GM20431 (cell line): ENCODE measurements around the gene RFX1.
"Not testable (repeated sequence)": the region's sequence is repeated elsewhere in the genome, so short reads cannot be mapped to it uniquely, and the experiment has no call there.

Source experiments
- in situ Hi-C: fragments of 300-500 bp; cut with MseI, MboI; formaldehyde crosslinking; loops from one replicate; pipeline ENCODE4 v1.15.0; 2020; ENCODE audit warnings: low sequenced_read_pairs; ENCODE audit not compliant: unreplicated experiment

The RFX1 gene

DNA sequence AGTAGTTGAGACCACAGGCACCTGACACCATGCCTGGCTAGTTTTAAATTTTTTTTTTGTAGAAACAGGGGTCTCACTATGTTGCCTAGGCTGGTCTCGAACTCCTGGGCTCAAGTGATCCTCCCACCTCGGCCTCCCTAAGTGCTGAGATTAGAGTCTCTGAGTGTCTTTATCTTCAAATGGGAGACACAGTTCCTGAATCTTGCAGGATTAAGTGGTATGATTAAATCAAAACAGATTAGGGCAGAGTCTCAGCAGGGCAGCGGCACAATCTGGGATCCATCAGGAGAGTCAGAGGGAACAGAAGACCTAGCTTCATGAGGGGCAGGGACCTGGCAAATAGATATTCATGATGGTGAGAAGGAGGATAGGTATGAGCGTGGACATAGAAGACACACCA is 22.8 kb upstream of the RFX1 start:
- in situ Hi-C loops = no loop called here

DNA sequence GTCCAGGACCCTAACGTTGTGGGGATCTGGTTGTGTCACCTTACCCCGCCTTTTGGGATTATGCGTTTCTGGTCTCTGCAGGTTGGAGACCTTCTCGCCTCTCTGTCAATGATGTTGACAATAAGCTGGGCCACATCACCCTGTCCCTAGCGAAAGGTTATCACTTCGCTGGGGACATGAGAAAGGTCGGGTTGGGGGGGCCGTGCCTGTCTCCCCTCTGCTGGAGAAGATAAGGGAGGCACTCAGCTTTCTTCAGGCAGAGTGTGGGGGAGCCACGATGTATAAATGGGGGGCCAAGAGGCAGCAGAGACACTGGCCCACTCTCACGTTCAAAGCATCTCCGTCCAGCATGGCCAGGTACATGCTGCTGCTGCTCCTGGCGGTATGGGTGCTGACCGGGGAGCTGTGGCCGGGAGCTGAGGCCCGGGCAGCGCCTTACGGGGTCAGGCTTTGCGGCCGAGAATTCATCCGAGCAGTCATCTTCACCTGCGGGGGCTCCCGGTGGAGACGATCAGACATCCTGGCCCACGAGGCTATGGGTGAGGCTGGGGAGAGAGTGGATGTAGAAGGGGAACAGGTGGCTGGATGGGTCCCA is 21.8 kb upstream of the RFX1 start, which contains the start of gene RLN3:
RLN3 (plus strand) TSS at position 293 of the 595 bp plus-strand sequence; CDS start at position 350, 57 bp downstream.
- in situ Hi-C loops = no loop called here

DNA sequence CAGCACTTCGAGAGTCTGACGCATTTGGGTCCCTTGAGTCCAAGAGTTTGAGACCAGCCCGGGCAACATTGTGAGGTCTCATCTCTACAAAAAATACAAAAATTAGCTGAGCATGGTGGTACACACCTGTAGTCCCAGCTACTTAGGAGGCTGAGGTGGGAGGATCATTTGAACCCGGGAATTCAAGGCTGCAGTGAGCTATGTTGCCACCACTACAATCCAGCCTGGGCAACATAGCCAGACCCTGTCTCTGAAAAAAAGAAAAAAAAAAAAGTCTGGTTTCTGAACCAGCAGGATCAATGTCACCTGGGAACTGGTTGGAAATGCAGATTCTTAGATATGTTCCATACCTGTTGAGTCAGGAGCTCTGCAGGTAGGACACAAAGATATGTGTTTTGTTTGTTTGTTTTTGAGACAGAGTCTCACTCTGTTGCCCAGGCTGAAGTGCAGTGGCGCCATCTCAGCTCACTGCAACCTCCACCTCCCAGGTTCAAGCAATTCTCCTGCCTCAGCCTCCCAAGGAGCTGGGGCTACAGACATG is 20.6 kb upstream of the RFX1 start:
- in situ Hi-C loops = not testable (repeated sequence)

DNA sequence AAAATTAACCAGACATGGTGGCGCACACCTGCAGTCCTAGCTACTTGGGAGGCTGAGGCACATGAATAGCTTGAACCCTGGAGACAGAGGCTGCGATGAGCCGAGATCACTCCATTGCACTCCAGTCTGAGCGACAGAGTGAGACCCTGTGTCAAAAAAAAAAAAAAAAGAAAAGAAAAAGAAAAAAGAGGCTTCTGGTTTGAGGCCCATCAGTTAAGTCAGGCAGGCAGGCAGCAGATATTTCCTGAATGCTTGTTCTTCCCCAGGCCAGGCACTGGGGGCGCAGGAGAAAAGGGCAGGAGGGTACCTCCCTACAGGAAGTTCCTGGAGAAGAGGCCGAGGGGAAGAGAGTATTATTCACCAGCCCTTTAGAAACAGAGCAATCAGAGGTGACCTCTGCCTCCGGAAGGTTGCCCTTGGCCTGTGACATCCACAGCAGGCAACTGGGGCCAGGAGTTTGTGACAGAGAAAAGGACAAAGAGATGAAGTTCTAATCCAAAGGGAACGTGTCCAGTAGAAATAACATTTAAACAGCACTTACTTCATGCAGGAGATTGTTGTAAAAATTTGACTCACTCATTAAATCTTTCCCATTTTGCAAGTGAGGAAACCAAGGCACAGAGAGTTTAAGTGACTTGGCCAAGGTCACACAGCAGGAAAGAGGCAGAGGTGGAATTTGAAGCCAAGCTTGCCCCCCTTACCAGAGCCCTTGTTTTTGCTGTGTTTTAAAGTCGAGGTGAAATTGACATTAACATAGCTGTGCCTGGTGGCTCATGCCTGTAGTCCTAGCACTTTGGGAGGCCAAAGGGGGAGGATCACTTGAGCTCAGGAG is 17.5 kb upstream of the RFX1 start:
- in situ Hi-C loops = no loop called here

- in situ Hi-C loops = no loop called here
Observed at GRCh38 chr19:14022469-14022868, 16.3 kb upstream of the RFX1 start.

GRCh38 chr19:14021474-14021873 is 15.4 kb upstream of the RFX1 start:
- in situ Hi-C loops = no loop called here

- in situ Hi-C loops = not testable (repeated sequence)
Observed at GRCh38 chr19:14019739-14020138, 13.6 kb upstream of the RFX1 start.

DNA sequence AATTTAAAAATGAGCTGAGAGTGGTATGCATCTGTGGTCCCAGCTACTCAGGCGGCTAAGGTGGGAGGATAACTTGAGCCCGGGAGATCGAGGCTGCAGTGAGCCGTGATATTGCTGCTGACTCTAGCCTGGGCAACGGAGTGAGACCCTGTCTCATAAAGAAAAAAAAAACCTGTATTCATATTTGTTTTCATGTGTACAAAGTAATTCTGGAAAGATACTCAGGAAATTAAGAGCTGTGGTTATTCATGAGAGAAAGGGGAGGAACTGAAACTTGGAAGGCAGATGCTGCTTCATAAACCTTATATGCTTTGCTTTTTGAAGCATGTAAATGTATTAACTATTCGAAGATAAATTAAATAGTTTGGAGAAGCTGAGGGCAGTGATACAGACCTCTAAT is 13.0 kb upstream of the RFX1 start:
- in situ Hi-C loops = no loop called here

- in situ Hi-C loops = no loop called here
Observed at GRCh38 chr19:14015524-14016035, 9.5 kb upstream of the RFX1 start.

GRCh38 chr19:14012378-14012915 is 6.3 kb upstream of the RFX1 start:
- in situ Hi-C loops = no loop called here

DNA sequence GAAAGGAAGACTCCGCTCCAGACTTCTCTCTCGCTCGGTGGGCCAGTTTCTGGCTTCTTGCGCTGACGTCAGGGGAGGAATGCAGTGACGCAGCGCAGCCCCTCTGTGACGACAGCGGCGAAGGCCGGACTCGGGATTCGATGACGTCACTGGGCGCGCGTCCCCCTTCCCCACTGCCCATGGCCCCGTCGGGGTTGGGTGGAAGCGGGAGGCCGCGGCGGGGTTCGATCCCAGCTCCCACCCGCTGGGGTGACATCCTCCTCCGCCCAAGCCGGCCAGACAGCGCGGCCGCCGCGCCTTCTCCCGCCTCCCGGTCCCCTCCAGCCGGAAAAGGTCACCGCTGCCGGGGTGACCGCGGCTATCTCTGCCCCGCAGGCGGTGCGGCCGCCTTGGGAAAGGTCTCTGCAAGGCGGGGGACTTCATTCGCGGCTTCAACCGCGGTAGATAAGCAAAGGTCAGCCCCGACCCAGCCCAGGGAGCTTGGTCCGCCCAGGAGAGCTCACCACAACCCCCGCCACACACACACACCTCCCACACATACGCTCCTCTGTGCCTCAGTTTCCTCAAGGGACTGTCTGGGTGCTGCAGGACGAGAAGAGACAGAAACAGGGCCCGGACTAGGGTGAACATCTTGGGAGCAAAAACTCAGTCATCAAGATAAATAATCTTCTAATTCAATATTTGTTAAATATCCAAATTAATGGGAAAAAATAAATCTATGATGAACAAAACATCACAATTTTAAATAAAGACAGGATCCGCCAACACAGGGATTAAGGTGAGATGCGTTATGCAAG is 844 bp upstream of the RFX1 start:
- in situ Hi-C loops = no loop called here

DNA sequence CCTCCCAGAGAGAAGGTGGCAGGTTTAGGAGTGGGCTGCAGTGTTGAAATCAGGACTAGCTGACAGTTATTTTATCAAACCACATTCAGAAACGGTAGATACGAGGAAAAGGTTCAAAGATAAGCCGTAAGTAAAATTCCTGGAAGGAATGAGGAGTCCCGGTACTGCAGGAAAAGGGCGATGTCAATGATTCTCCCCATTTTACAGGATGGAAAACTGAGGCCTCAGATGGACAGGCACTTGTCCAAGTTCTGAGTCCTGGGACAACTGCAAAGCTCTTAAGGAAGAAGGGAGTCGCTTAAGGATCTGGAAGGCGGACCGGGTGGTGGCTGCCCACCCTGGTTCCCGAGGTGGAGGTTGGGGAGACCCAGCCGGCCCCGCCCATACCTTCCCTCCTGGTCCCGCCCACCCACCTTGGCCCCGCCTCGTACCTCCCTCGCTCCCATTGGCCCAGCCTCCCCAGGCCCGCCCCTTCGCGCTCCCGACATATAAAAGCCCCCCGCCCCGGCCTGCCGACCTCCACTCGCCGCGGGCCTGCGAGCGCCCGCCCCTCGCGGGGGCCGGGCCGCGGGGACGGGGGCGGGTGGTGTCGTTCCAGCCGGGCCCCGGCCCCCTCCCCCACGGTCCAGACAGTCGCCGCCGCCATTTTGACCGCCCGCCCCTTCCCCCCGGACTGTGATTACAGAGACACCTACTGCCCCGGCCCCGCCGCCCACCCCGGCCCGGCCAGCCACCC is 603 bp downstream of the RFX1 start:
- in situ Hi-C loops = no loop called here

DNA sequence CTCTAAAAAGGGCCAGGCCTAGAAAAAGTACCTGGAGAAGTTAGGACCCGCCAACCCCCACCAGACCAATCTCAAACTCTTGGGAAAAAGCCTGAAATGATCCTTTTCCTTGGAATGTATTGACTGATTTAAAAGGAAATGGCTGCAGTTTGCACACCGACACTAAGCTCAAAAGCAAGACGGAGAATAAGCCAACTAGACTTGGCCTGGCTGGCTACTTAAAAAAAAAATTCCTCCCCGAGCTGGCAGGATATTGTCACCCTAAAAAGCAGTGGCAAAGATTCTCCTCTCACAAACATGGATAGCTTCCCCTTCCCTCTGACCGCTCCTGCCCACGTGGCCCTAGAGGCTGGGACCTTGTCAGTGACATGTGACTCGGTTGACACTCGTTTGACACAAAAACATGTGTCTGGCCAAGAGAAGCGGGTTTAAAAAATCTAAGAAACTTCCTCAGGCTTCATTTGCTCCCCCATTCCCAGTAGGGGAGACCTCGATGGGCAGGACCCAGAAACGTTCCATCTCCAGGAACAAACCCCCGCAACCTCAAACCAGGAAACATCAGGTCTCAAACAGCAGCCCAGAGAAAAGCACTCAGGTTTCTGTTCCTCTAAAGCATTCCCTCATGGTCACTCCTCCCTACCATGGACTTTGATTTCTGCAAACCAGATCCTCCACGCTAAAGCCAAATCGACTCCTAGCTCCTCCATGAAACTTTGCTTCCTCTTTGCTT is 1.3 kb downstream of the RFX1 start:
- in situ Hi-C loops = no loop called here

GRCh38 chr19:14003251-14004055 is 2.7 kb downstream of the RFX1 start:
- in situ Hi-C loops = no loop called here

DNA sequence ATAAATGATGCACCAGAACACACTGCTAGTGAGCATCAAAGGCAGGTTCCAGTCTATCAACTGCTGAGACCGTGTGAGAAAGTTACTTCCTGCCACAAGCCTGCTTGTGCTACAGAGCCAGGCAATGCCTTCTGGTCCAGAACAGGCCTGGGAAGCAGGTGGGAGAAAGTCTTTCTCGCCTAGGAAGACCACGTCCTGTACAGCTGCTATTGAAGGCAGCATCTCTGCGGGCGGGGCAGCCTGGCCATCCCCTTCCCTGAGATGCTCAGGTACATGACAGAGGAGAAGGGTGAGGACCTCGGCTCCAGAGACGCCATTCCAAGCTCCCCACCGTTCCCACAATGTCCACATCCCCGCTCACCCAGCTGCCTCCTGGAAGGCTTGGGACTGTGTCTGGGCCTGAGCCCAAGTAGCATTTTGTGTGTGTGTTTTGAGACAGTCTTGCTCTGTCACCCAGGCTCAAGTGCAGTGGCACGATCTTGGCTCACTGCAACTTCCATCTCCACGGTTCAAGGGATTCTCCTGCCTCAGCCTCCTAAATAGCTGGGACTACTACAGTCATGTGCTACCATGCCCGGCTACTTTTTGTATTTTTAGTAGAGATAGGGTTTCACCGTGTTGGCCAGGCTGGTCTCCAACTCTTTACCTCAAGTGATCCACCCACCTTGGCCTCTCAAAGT is 3.4 kb downstream of the RFX1 start:
- in situ Hi-C loops = no loop called here

DNA sequence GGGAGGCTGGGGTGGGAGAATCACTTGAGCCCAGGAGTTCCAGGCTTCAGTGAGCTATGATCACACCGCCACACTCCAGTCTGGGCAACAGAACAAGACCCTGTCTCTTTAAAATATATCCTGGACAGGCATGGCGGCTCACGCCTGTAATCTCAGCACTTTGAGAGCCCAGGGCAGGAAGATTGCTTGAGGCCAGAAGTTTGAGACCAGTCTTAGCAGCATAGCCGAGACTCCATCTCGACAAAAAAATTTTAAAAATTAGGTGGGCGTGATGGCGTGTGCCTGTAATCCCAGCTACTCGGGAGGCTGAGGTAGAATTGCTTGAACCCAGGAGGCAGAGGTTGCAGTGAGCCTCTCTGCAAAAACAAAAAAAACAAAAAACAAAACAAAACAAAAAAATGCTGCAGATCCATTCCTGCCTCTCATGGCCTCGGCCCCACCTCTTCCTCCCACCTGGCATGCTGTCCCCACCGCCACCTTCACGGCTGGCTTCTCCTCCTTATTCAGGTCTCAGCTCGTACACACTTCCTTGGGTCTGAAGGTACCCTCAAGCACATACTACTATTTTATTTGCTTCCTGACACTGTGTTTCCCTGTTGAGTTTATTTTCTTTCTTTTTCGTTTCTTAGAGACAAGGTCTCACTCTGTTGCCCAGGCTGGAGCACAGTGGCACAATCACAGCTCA is 5.3 kb downstream of the RFX1 start:
- in situ Hi-C loops = no loop called here

GRCh38 chr19:13999085-13999484 is 7.0 kb downstream of the RFX1 start:
- in situ Hi-C loops = no loop called here
